GM21825 (cell line): ENCODE measurements around the gene DOCK8.

Experiments
- ATAC-seq: cut with Tn5 transposase; IDR thresholded peaks from one replicate; pipeline ENCODE4 v1.9.1; 2021; ENCODE audit warnings: mild to moderate bottlenecking, moderate library complexity; ENCODE audit not compliant: unreplicated experiment

The DOCK8 gene

DNA sequence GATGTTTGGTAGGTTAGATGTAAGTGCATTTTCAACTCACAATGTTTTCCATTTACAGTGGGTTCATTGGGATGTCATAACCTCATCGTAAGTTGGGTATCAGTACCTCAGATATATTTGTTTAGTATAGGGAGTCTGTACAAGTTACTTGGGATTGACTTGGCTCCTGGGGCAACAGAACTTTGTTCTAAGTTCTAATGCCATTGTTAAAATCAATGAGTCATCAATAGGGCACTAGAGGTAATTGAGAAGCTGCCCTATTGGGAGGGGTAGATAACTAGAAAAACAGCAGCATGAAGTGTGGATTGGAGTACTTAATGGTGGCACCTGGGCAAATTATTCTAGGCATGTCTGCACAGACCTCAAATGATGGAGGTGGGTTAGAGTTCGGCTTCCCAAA lies 272.8 kb downstream of the DOCK8 start:
- ATAC-seq = no peak

- no peak for ATAC-seq
These were observed 273.8 kb downstream of the DOCK8 start for GRCh38 chr9:488448-488847.

DNA sequence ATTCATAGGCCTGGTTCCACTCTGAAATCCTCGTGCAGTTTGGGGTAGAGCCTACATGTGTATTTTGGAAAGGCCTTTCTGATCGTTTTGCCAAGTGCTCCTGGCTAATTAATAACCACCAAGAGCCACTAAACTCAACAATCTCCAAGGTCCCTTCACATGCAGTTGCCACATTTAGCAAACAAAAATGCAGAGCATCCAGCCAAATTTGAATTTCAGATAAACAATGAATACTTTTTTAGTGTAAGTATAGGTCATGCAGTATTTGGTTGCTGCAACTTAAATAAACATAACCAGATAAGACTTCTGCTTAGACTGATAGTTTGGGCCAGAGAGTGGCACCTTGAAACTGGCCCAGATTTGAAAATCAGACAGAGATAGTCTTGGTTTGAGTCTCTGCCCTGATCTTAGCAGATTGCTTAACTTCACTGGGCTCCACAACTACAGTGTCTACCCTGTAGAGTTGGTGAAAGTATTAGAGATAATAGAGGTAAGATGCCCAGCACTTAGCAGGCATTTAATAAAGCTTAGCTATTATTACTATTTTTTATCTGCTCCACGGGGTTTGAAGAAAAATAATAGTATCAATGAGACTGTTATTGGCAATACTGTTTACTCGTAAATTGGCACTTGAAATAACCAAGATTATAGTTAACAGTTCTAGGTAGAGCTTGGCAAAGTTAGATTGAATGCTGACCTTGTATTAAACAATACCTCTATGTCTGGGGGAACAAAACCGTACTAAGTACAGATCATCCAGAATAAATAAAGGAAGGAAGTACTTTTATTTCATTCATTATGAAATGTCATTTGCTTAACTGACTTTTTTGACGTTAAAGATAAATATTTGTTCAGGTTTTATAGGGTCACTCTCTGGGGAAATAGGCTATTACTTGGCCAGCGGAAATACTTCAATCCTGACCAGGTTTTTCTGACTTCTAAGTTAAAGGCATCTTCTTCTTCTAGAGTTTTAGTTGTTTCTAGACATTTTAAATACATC lies 274.8 kb downstream of the DOCK8 start:
- ATAC-seq = no peak

DNA sequence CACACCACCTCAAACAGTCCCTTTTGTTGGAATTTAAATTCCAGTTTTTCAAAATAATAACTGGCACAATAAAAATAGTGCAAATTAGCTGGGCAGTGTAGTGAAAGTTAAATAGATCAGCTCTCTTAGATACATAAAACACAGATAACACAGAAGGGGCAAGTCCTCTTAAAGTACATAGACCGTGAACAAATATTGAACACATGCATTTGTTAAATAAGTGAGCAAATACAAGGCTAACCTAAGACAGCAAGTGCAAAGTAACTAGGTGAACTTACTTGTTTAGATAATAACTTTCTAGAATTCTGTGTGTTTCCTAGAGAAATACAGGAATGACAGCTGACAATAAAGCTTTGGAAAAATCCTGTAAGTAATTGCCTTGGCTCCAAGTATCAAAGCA lies 280.1 kb downstream of the DOCK8 start:
- no peak for ATAC-seq

- ATAC-seq = no peak
These were observed 281.1 kb downstream of the DOCK8 start for GRCh38 chr9:495739-496138.

DNA sequence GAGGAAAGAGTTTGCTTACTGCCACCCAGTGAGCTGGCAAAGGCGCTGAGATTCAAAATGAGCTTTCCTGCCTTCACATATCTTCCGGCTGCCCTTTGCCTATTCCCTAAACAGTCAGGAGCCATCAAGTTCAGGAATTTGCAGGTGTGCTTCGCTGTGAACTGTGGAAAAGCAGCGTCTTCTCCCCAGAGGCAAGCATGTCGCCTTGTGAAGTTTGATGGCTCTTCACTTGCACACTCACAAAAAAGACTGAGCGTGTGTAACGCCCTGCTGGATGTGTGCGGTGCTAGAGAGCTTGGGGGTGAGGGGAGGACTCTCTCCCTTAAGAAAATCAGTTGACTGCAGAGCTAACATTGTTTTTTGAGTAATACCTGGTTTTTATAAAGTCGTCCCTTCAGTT lies 288.7 kb downstream of the DOCK8 start:
- no peak for ATAC-seq

- peak; percentile 86 for ATAC-seq
These were observed 289.5 kb downstream of the DOCK8 start, which contains the start of gene KANK1 for GRCh38 chr9:503881-504852. Gene KANK1 (plus strand): TSS chr9:504695.

GRCh38 chr9:504921-505740 lies 290.5 kb downstream of the DOCK8 start:
- no peak for ATAC-seq

DNA sequence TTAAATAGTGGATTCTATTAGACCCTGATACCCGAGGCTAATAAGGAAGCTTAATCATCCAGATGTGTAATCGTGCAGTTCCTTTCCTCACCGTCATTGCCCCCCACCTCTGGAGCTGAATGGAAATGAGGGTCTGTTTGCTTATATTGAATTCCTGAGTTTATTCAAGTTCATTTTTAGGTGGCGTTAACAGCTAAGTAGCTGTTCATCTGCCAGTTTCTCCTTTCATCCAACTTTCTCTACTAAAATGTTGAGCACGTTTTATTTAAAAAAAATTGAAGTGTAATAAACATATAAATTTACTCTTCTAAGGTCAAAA lies 291.0 kb downstream of the DOCK8 start:
- no peak for ATAC-seq

DNA sequence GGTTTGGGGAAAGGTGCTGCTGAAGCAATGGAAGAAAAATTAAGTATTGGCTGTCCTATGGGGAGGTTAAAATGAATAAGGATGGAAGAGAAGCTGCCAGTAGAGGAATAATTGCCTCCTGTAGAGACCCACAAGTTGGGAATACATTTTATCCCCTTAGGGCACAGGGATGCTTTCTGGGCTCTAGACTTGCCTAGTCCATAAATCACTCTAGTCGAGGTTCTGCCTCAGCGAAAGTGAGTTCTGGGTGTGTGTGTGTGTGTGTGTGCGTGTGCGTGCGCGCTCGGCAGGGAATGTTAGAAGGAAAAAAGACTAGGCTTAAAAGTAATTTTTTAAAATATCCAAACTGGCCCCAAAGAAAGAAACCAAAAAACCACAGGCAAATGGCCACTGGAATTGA lies 291.6 kb downstream of the DOCK8 start:
- no peak for ATAC-seq

DNA sequence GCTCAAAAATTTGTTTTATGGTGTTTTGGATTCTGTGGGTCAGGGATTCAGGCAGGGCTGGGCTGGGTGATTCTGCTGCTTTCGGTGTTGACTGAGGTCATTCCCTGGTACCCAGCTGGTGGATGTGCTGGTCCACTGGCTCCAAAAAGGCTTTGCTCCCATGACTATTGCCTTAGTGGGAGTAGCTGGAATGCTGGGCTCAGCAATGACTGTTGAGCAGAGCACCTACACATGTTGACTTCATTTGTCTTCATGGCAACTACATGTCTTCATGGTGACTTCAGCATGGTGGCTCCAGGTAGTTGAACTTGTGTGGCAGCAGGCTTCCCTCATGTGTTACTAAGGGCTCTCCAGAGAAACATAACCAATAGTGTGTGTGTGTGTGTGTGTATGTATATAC lies 297.2 kb downstream of the DOCK8 start:
- ATAC-seq = no peak

DNA sequence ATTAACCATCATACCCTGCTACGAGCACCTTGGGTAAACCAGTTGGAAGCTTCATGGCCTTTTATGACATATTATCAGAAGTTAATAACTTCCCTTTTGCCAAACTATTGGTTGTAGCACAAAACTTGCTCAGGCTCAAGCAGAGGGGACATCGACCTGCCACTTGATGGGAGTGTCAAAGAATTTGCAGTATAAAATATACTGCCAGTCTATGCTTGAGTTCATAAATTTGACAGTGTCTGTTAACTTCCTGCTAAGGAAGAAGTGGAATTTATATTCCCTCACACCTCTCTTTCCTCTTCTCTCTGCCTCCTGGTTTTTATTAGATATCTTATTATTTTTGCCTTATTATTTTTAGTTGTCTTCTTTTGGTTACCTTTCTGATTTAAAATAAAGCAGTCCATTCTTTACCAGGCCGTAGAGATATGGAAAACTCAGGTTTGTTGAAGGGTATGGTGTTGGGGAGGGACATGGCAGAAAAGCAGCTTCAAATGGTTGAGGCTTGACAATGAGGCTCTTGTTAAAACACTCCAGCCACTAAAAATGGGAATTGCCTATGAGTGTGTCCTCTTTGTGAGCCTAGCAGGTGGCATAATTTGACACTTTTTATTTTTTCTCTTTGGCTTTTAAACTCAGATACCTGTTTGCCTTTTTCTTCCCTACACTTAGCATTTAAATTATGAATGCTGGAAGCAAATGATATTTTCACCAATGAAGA lies 298.0 kb downstream of the DOCK8 start:
- ATAC-seq = no peak
